GM10266 (cell line): ENCODE measurements around the gene FMN2.

Experiments used
- DNase-seq: peaks from one replicate; pipeline ENCODE4 v3.0.0; 2012; ENCODE audit errors: extremely low spot score
- TF ChIP-seq, protein P1 (sequence below): IDR thresholded peaks from 2 replicates; pipeline ENCODE4 v1.5.1; 2012; ENCODE audit warnings: mild to moderate bottlenecking, low read depth; ENCODE audit not compliant: control insufficient read depth, insufficient read depth; ENCODE audit errors: missing control alignments

Gene FMN2

DNA sequence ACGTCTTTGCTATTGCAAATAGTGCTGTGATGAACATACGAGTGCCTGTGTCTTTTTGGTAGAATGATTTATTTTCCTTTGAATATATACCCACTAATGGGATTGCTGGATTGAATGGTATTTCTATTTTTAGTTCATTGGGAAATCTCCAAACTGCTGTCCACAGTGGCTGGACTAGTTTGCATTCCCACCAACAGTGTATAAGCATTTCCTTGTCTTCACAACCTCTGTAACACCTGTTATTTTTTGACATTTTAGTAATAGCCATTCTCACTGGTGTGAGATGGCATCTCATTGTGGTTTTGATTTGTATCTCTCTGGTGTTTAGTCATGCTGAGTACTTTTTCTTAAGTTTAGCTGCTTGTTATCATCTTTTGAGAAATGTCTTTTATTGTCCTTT is 215.0 kb downstream of the FMN2 start:
- TF ChIP-seq, protein P1, sequence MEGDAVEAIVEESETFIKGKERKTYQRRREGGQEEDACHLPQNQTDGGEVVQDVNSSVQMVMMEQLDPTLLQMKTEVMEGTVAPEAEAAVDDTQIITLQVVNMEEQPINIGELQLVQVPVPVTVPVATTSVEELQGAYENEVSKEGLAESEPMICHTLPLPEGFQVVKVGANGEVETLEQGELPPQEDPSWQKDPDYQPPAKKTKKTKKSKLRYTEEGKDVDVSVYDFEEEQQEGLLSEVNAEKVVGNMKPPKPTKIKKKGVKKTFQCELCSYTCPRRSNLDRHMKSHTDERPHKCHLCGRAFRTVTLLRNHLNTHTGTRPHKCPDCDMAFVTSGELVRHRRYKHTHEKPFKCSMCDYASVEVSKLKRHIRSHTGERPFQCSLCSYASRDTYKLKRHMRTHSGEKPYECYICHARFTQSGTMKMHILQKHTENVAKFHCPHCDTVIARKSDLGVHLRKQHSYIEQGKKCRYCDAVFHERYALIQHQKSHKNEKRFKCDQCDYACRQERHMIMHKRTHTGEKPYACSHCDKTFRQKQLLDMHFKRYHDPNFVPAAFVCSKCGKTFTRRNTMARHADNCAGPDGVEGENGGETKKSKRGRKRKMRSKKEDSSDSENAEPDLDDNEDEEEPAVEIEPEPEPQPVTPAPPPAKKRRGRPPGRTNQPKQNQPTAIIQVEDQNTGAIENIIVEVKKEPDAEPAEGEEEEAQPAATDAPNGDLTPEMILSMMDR: no peak
- DNase-seq: no peak

DNA sequence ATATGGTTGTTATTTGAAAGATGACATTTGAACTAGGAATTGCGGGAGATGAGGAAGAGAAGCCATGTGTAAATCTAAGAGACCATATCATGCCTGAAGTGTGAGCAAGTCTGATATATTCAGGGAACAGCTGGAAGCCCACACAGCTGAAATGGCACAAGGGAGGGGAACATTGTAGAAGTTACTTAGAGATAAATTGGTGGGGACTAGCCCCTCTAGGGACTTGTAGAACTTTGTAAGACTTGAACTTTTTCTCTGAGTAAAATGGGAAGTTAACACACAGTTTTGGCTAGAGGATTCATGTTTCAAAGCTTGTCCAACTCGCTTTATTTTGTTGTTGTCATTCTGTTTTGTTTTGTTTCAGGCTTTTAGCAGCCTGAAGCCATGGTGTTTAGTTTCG is 216.4 kb downstream of the FMN2 start:
- no peak for DNase-seq
- TF ChIP-seq, protein P1: no peak

DNA sequence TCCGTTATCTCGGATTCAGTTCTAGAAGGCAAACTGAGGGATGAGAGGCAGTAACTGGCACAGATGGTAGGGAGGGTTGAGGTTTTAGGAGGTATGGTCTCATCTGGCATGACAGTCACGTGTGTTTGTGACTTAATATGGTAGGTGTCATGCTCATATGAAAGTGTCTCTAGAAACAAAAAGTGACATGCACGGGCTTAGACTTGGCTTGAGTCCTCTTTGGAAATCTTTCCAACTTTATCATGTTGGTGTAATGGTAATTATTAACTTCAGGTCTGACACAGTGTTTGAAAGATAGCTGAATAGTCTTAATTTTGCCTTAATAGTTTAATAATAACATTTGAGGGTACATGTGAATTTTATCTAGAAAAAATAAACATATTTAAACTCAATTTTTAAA is 218.1 kb downstream of the FMN2 start:
- TF ChIP-seq, protein P1: no peak
- no peak for DNase-seq

DNA sequence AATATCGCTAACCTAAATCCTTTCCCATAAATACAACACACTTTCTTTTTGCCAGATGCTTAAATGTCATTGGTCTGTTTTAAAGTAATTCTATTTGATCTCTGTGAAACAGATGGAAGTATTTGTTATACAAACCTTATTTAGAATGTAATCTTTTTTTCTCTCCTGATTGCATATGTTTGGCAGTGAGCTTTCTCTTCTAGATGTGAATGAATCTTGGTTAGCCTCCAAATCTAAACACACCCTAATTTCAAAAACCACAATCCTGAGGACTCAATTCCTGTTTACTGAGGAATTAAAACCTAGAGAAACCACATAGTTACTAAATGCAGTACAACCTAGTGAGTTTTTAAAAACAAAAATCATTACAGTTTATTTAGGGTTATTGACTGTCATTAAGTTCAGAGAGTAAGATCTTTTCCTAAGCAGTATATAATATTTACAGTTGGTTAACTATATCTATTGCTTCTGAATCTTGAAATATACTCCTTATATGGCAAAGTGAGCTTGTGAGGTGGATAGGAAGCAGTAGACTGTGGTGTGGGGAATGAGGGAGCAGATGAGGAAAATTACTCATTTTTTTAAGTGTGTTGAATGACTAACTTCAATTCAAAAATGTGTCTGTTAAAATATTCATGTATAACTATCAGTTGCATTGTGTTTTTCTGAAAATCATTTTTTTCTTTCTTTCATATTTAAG is 218.7 kb downstream of the FMN2 start:
- TF ChIP-seq, protein P1: no peak

DNA sequence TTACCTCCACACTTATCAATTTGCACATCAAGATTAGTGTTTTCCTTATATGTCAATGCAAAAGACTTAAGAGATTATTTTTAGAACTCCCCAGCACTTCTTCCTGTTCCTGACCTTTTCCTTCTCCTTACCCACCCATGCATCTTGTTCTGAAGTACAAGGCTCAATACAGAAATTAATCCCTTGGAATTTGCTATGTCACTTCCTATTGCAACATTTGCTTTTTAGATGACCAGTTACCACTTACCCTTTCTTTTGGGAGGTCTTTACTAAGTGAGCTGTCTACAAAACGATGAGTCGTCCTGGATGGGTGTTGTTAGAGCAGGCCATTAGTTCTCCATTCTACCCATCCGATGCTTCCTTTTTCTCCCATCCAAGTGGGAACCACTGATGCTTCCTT is 221.2 kb downstream of the FMN2 start:
- DNase-seq: no peak

More for the DNA sequence above, 218.7 kb downstream of the FMN2 start:
- no peak for DNase-seq

DNA sequence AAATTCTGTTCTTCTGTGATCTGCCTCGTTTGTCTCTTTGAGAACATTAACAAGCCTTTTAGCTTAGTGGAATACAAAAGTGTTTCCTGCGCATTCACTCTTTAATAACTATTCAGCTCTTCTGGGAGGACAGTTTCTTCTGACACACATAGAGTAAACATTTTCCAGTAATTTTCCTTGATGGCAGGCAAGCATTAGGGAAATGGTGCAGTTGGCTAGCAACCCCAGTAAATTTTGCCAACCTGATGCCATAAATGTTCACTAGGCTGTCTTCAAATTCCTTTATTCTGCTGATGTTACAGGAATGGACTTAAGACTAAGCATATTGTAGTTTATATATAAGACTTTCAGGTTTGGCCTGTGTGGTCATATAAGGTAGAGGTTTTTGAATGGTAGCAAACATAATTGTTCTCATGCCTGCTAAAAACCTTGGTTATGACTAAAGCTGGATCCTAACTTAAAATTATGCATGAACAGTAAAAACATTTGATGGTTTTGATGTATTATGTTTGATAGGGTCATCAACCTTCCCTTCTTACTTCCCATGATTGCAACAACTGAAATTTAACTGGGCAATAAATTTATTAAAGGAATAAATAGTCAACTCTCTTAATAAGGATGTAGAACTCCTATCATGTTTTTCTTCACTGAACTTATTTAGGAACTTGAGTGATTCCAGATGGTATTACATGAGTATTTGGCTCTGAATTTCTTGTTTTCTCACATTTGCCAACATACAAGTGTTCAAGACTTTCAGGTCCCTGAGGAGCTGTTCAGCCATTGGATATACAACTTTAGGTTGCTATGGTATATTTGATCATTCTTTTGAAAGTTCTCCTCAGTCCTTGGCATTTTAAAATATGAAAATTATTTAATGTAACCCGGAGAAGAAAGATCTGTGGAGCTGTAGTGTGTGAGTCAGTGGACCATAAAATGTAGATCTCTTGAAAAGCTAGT is 223.4 kb downstream of the FMN2 start:
- TF ChIP-seq, protein P1: no peak
- DNase-seq: no peak

More for the DNA sequence above, 221.2 kb downstream of the FMN2 start:
- TF ChIP-seq, protein P1: no peak

DNA sequence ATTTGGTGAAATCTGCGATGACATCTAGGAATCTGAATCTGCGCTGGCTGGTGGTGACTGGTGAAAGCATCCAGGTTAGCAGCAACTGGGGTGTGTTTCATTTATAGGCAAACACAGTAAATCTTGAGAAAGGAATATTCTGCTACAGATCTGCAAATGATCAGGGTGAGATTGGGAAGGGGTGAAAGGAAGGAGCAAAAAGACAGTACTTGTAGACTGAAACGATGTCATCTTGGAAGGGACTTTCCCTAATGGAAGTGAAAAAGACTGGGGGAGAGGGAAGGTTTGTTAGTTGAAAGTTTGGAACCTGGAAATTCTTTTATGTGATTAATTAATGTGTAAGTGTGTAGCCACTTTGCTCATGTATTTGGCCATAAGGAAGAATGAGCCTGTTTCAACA is 228.3 kb downstream of the FMN2 start:
- TF ChIP-seq, protein P1: no peak
- no peak for DNase-seq
